Activated T-cell treated with anti-CD3 and anti-CD28 coated beads, Interleukin-2, amount 50 U/mL, for 1 hour (primary cell): ENCODE data around the gene EIF3F.
"Not testable (repeated sequence)": the region's sequence is repeated elsewhere in the genome, so short reads cannot be mapped to it uniquely, and the experiment has no call there.

Experiments used
- DNase-seq: peaks from one replicate; pipeline ENCODE4 v3.0.0-alpha.2; 2020

Gene EIF3F

DNA sequence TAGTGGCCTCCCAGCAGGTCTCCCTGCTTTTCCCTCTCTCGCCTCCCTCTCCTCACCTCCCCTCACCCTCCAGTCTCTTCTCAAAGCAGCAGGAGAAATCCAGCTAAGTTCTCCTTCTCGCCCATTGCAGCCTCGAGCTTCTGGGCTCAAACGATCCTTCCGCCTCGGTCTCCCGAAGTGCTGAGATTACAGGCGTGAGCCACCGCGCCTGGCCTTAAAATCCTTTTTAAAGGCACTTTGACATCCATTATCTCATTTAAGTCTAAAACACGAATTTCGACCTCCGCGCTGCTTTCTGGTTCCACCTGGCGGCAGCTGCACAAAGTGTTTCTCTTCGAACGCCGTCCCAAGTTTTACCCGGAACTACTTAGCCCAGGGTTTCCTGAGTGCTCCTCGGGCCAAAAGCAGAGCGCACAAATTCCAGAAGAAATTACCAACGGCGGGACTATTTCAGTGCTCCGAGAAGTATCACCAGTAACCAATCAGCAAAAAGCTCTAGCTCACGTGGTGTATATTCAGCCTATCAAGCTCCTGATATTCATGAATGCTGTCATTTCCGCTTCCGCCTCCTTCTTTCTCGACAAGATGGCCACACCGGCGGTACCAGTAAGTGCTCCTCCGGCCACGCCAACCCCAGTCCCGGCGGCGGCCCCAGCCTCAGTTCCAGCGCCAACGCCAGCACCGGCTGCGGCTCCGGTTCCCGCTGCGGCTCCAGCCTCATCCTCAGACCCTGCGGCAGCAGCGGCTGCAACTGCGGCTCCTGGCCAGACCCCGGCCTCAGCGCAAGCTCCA lies at the start of gene EIF3F:
Gene EIF3F (plus strand): TSS at position 570 of the 792 bp plus-strand sequence. CDS start 16 bp downstream, at position 586.
- DNase-seq: peak; percentile 86

DNA sequence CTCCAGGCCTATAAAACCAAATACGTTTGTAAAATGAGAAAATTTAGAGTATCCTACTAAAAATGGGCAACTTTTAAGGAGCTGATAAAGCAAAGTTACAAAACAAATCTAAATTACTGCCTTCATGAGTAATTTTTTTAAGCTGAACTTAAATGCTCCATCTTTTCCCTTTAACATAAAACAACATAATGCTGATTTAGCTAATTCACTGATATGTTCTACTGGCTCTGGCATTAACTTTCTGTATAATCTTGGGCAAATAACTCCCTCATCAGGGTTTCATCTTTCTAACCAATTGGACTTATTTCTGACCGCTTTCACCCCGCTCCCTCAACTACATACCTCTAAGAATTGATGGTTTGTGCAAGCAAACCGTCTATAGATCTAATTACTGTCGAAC lies 46.0 kb upstream of the EIF3F start:
- no peak for DNase-seq

DNA sequence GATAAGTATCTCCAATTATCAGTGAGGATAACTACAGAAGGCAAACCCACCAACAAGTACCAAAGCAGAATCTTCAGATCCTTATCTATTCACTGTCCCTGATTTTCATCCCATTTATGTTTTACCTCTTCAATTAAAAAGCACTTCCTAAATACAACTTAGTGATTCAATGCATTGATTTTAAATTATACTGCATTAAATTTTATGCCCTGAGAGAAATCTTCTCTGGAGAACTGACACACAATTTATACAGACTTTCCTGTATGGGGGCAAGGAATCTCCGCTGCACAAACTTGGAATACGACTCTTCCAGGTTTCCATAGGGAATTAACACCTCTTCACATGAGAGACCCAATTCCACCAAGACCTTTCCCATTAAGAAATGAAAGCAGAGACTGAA lies 45.5 kb upstream of the EIF3F start, which contains the start of gene OR10A3:
Gene OR10A3 (minus strand): TSS at position 101 of the 400 bp plus-strand sequence. CDS start 2,188 bp downstream, outside the sequence.
- no peak for DNase-seq

GRCh38 chr11:7944123-7944522 lies 43.0 kb upstream of the EIF3F start:
- DNase-seq: no peak

DNA sequence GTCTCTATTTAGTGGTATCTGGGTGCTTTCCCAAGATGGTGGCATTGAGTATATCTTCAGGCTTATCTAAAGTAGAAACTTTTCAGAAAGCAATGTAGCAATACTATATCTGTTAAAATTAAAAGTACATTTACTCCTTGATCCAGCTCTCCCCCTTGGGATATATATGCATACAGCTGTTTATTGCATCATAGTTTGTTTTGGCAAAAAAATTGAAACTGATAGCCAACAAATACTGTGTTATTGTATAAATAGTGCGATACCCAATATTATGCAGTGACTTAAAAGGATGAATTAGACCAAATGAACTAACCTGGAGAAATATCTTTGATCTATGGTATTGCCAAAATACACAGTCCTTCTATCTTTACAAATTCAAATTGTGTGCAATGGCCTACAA lies 37.2 kb upstream of the EIF3F start:
- DNase-seq: no peak

DNA sequence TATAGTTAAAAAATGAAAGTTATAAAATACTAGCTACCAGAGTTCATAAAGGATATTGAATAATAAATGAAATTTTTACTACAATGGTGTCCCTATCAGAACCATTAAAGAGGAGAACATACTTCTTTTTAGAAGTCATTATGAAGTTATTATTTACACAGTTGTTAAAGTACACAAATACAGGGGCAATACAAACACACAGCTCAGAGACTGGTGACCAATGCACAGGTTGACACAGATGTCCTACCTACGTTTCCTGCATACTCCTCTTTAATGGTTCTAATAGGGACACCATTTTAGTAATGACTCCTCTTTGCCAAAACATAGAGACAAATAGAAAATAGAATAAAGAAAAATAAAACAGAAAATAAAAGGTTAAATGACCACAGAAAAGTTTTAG lies 31.9 kb upstream of the EIF3F start:
- no peak for DNase-seq

GRCh38 chr11:7964261-7964660 lies 22.9 kb upstream of the EIF3F start:
- DNase-seq: no peak

- no peak for DNase-seq
Measured at GRCh38 chr11:7964873-7965272, 22.3 kb upstream of the EIF3F start.

DNA sequence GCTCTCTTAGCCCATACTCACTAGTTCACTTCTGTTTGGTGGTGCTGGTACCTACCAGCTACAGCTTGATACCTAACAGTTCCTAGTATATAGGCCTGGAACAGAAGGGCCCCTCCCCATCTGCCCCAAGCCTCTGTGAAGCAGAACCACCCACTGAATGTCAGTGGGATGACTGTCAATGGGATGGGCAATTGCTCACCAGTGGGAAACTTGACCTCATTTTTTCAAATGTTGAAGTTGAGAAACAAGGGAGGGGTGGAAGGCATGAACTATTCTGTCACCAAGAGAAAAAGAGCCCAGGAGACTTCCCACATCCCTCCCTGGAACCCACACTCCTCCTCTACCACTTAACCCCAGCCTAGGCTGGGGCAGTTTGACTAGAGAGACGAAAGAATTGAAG lies 21.8 kb upstream of the EIF3F start, which contains the start of gene NLRP10:
Gene NLRP10 (minus strand): TSS at position 62 of the 400 bp plus-strand sequence. CDS start 1,952 bp downstream, outside the sequence.
- no peak for DNase-seq

DNA sequence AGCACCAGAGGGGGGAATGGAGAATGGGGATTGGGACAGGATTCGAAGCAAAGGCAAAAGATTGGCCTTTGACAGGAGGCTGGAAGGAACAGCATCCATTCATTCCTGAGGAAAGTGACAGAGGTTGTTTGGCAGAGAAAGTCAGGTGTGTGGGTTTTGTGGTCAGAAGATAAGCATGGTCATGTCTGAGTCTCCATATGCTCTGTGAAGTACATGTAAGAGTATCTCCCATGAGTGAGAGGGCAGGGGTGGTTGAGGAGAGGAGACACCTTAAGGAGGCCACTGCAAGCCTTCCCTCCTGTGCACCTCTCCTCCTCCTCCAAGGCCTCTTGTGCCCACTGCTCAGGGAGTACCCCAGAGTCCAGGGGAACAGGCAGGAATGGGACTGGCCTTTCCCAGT lies 20.0 kb upstream of the EIF3F start:
- no peak for DNase-seq

GRCh38 chr11:7967826-7968225 lies 19.3 kb upstream of the EIF3F start:
- DNase-seq: no peak

DNA sequence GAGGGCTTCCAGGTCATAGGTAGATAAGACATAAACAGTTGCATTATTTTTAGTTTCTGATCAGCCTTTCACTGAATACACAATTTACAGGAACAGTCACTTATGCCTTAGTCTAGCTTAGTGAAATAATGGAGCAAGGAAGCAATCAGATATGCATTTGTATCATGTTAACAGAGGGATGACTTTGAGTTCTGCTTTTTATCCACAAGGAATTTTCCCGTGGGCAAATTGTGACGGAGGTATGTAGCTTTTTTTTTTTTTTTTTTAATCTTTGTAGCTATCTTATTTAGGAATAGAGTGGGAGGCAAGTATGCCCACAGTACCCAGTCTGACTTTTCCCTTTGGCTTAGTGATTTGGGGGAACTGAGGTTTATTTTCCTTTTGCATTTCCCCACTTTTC lies 18.5 kb upstream of the EIF3F start:
- no peak for DNase-seq

- no peak for DNase-seq
Measured at GRCh38 chr11:7969756-7970646, 17.1 kb upstream of the EIF3F start.

DNA sequence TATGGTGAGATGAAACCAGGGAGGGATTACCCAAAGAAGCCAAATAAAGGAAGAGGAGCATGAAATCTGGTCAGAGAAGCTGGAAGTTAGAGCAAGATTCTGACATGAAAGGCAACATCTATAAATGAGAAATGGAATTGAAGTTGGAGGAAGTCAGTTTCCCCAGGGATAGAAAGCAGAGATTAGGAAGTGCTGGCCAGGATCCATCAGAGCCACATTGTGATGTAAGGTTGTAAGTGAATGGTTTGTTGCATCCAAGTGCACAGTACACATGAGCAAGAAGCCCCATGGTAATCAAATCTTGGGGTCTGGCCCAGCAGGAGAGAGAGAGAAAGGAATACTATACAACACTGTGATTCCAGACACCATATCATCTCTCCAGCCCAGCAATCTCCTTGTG lies 15.3 kb upstream of the EIF3F start:
- DNase-seq: no peak

DNA sequence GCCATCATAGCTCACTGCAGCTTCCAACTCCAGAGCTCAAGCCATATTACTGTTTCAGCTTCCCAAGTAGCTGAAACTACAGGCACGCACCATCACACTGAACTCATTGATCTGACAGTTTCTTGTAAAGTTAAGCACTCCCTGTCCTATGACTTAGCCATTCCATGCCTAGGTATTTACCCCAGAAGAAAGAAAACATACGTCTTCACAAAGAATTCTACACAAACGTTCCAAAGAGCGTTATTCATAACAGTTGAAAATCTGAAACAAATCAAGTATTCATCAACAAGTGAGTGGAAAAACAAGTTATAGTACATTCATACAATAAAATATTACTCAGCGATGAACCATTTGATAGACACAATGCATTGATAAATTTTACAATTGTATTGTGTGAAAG lies 14.1 kb upstream of the EIF3F start:
- DNase-seq: no peak

- no peak for DNase-seq
Measured at GRCh38 chr11:7974668-7975067, 12.5 kb upstream of the EIF3F start.

DNA sequence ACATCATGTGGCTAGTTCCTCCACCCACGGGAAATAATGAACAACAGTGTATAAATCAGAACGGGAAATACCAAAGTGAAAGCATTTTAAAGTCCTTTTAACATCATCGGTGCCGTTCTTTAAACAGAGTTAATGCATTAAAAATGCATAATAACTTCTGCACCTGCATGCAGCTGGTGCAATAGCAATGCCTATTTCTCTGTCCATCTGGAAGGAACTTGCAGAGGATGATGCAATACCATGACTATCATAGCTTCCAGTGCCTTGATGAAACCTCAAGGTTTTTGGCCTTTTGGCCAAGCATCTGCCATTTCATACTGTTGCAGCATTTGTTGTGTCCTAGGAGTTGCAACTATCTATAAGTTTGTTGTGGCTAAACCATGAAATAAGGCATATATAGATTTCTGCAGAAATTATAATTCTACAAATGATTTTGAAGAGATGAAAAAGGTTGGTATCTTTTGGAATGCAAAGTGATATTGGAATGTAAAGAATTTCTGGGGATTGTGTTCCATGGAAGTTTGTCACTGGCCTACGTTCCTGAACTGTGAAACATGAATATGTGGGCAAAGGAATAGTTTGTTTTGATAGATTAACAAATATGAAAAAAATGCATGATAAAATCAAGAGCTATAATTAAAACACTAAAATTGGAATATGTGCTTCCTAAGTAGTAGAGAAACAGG lies 9.8 kb upstream of the EIF3F start:
- no peak for DNase-seq

- DNase-seq: no peak
Measured at GRCh38 chr11:7981619-7982157, 5.4 kb upstream of the EIF3F start.

- no peak for DNase-seq
Measured at GRCh38 chr11:7982582-7983119, 4.5 kb upstream of the EIF3F start.

DNA sequence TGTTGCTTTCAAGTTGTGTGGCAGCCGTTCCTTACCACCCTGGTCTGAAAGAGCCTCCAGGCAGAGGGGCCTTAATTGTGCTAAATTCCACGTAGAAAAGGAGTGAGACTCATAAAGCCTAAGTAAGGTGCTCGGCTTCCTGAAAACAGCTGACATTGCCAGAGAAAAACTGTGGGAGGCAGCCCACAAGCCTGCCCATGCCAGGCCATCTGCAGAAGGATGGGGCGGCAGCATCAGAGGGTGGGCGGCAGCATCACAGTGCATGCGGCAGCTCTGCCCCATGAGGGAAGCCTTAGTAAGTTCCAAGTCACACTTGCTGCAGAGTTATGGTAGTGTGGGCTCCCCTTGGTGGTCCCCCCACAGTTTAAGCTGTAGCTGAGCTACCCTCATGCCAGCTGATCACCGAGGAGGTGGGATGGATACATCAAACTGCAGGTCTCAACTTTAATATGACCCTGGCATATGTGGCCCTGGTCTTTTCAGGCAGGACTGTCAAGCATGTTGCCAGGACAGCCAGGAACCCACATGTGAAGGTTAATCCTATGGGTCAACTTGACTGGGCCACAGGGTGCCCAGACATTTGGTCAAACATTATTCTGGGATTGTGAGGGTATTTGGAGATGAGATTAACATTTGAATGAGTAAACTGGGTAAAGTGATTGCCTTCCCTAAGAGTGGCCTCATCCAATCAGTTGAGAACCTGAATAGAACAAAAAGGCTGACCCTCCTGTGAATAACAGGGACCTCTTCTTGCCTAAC lies 3.1 kb upstream of the EIF3F start:
- DNase-seq: no peak

DNA sequence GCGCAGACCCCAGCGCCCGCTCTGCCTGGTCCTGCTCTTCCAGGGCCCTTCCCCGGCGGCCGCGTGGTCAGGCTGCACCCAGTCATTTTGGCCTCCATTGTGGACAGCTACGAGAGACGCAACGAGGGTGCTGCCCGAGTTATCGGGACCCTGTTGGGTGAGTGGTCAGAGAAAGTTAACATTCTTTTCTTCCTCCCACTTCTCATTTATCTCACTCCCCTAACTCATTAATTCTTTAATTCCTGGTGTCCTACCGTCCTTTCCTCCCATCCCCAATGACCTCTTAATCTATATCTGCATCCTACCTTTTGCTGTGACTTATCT lies 385 bp downstream of the EIF3F start:
- DNase-seq: not testable (repeated sequence)
